Kidney epithelial cell (primary cell): ENCODE data around the gene UVRAG. TPM values are rescaled to one million over a fixed set of nuclear protein-coding genes. Genes with fewer than 3 reads are reported as not detected.
"Not testable (repeated sequence)": the region's sequence is repeated elsewhere in the genome, so short reads cannot be mapped to it uniquely, and the experiment has no call there.

Experiments
- DNase-seq: peaks from one replicate; pipeline ENCODE4 v3.0.0-alpha.2; 2010; ENCODE audit warnings: low read depth
- H3K27me3 ChIP-seq: 2 replicates; pipeline ENCODE4 v1.6.0; 2011; ENCODE audit warnings: low read length; ENCODE audit not compliant: control insufficient read depth, insufficient read depth
- H3K36me3 ChIP-seq: 2 replicates; pipeline ENCODE4 v1.5.1; 2011; ENCODE audit warnings: low read length; ENCODE audit not compliant: control insufficient read depth, insufficient read depth
- H3K4me3 ChIP-seq: 2 replicates; pipeline ENCODE4 v1.5.1; 2011; ENCODE audit warnings: low read depth, mild to moderate bottlenecking, control low read depth, low read length
- total RNA-seq: library from RNA; depleted of rRNA; stranded (reverse); fragments of >200 nt; gene quantifications from 2 replicates; pipeline ENCODE4 v1.2.3, GENCODE V29; 2015
- TF ChIP-seq, protein P1 (sequence below): IDR thresholded peaks from 2 replicates; pipeline ENCODE4 v1.5.1; 2011; ENCODE audit warnings: mild to moderate bottlenecking, moderate library complexity, low read length, control low read depth, inconsistent platforms; ENCODE audit not compliant: insufficient read depth, poor library complexity, severe bottlenecking

Gene UVRAG
- total RNA-seq, 1 donor from 2014 or later = 16.2 TPM

DNA sequence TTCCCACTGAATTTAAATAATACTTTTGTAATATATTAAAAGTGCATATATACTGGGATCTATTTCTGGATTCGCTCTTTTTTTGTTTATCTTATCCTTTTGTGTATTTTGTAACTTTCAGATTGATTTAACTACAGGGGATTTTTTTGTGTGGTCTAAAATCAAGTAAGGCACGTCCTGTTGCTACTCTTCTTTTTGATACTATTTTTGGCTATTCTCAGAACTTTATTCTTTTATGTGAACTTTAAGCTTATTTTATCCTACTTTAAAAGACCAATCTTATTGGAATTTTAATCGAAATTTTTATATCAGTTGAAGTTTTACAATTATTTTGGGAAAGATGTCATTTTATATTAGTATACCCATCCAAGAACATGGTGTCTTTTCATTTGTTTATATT lies 106.8 kb downstream of the UVRAG start:
- Histone ChIP-seq H3K36me3 (no peaks in the 10 kb centered on the region), H3K4me3 (no peak overlapping the region), H3K27me3 (no peaks in the 10 kb centered on the region)
- TF ChIP-seq, protein P1, sequence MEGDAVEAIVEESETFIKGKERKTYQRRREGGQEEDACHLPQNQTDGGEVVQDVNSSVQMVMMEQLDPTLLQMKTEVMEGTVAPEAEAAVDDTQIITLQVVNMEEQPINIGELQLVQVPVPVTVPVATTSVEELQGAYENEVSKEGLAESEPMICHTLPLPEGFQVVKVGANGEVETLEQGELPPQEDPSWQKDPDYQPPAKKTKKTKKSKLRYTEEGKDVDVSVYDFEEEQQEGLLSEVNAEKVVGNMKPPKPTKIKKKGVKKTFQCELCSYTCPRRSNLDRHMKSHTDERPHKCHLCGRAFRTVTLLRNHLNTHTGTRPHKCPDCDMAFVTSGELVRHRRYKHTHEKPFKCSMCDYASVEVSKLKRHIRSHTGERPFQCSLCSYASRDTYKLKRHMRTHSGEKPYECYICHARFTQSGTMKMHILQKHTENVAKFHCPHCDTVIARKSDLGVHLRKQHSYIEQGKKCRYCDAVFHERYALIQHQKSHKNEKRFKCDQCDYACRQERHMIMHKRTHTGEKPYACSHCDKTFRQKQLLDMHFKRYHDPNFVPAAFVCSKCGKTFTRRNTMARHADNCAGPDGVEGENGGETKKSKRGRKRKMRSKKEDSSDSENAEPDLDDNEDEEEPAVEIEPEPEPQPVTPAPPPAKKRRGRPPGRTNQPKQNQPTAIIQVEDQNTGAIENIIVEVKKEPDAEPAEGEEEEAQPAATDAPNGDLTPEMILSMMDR = no peak
- no peak for DNase-seq

DNA sequence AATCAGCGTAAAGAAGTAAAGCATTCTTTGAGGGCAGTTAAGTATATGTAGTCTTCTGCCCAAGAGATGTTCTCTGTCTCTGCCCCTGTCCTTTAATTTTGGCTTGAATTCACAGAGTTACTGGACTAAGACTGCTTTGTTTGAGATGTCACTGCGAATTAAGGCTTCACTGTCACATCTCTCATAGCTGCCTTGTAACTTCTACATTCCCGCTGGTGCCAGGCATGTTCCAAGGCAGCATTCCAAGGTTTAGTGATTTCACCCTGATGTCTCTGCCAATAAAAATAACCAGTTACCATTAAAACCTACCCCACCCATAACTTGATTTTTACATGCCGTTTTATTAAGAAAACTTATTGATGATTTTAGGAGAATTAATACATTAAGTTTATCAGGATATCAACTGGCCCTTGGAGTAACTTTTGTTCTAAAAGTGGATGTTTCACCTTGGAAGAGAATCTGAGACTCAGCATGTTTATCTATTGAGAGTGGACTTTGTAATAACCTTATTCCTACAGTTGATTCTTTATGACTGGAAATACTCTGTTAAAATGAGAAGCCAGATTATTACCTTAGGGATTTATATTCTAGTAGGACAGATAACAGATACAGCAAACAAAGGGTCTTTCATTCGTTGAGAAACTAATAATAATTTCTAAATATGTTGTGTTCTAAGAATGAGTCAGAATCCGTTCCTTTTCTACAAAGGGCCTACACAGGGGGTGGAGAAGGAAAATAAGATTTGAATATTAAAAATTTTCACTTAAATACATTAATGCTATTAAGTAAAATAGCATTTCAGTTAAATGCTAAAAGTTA lies 110.2 kb downstream of the UVRAG start:
- DNase-seq = no peak
- TF ChIP-seq, protein P1 = no peak
- Histone ChIP-seq H3K4me3 (no peak overlapping the region), H3K27me3 (no peaks in the 10 kb centered on the region), H3K36me3 (no peaks in the 10 kb centered on the region)

DNA sequence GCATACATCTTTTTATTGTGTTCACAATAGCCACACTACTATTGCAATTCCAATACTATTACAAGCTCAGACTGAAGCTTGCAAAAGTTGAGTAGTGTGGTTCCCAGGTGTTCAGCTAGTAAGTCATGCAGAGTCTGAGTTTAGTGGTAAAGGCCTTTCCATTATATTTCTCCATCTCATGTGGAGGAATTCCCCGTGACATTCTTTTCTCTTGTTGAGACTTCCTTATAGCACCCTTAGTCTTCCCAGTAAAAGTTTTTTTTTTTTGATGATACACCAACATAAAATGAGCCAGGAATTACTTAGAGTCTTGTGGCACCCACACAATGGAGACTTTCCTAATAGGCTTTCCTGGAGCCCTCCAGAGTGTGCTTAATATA lies 110.8 kb downstream of the UVRAG start:
- no peaks in the 10 kb centered on the region for H3K36me3 ChIP-seq
- no peaks in the 10 kb centered on the region for H3K27me3 ChIP-seq
- no peak overlapping the region for H3K4me3 ChIP-seq
- no peak for DNase-seq
- TF ChIP-seq, protein P1 = no peak

- H3K27me3 ChIP-seq = no peaks in the 10 kb centered on the region
- no peak for DNase-seq
- H3K36me3 ChIP-seq = no peaks in the 10 kb centered on the region
- no peak overlapping the region for H3K4me3 ChIP-seq
- TF ChIP-seq, protein P1 = no peak
Observed at GRCh38 chr11:75929706-75930105, 114.7 kb downstream of the UVRAG start.

- TF ChIP-seq, protein P1 = no peak
- no peak overlapping the region for H3K4me3 ChIP-seq
- no peak for DNase-seq
- H3K27me3 ChIP-seq = no peaks in the 10 kb centered on the region
- no peaks in the 10 kb centered on the region for H3K36me3 ChIP-seq
Observed at GRCh38 chr11:75930534-75930933, 115.5 kb downstream of the UVRAG start.

- DNase-seq = no peak
- Histone ChIP-seq H3K36me3 (no peaks in the 10 kb centered on the region), H3K27me3 (no peaks in the 10 kb centered on the region), H3K4me3 (no peak overlapping the region)
- TF ChIP-seq, protein P1 = no peak
Observed at GRCh38 chr11:75931124-75931523, 116.1 kb downstream of the UVRAG start.

- H3K4me3 ChIP-seq, H3K27me3 ChIP-seq, H3K36me3 ChIP-seq, DNase-seq: not testable (repeated sequence)
Observed at GRCh38 chr11:75933736-75934135, 118.7 kb downstream of the UVRAG start.
